CD4-positive, alpha-beta T cell treated with Interleukin-4 for 4 hours (primary cell): Measurements from ENCODE around the gene CPS1.

Experiments
- DNase-seq: peaks from one replicate; pipeline ENCODE4 v3.0.0-alpha.2; 2020

The CPS1 gene

DNA sequence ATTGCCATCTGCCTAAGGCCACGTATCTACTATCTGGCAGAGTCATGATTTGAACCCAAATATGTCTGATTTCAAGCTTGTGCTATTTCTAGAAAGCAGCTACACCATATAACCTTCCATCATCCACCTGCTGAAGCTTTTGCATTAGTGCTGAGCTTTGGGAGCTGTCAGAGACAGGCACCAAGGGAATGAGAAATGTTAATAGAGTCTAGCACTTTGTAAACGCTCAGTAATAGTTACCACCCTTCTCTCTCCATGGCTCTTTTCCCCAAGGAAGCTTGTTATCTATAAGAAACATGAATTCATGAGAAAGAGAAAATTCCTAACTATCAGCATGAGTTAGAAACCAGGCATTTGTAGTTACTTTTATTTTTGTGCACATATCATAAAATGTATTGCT is 151.5 kb downstream of the CPS1 start:
- DNase-seq = no peak

DNA sequence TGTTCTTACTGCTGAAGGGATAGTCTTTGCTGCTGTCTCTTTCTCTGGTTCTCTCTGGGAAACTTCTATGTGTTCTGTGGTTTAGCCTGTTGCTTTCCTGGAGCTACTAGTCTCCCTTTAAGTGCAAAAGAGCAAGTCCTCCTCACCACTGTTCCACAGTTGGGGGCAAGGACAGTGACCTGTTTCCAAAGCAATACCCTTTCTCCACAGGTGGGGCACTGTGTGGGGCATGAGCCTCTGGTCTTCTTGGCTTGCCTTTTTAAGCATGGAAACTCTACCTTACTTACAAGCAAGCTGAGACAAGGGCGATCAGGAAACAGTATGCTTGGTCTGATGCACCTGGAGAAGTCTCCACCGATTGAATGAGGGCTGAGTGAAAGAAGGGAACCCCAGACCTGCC is 156.7 kb downstream of the CPS1 start:
- no peak for DNase-seq

DNA sequence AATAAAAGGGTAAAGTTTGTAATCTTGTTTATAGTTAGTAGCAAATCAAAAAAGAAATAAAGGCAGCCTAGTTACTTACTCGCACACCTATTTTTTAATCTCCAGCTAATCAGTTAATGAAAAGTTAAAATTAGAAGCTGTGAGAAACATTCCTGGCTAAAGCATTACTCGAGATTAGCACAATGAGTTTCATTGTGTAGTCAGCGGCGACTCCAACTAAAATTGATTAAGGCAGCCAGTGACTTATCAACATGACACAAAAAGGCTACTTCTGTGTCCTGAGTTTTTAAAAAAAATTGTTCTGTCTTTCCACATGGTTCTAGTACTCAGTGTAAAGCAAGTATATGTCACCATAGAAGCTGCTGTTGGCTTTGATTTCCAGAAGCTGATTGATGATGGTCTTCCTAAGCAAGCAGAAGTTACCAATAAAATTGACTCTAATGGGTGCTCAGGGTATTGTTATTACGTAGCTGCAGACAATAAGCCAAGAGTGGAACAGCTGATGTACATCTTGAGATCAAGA is 159.2 kb downstream of the CPS1 start:
- DNase-seq = no peak

DNA sequence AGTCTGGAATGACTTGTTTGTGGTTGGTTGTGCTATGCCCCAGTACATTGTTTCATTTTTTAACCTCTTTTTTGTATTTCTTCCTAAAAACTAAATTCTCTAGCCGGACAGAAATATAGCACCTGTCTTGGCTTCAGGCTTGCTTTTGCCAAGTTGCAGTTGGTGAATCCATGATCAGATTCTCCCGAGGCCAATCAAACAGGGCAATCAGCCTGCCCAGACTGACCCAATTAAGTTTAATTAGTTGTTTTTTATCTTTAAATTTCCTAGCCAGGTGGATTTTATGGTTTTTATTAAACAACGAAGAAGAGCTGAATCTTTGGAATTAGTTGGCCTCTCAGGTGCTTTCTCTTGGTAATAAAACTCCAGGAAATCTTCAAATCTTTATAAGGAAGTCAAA is 162.1 kb downstream of the CPS1 start:
- DNase-seq = no peak

DNA sequence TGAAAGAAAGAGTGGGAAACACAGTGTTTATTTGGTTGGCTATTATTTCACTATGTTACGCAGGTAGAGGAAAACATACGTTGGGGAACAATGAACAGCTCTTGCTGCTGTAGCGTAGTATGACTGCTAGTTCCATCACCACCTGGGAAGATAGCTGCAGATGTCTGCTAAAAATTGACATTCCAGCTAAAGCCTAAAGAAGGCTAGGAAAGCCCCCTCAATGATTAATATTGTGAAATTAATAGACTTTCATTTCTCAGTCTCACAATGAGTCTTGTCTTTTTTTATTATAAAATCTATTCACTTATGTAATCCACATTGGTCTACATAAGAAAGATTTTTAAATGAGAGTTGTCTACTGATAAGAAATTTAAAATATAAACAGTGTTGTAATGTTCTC is 165.7 kb downstream of the CPS1 start:
- DNase-seq = no peak

DNA sequence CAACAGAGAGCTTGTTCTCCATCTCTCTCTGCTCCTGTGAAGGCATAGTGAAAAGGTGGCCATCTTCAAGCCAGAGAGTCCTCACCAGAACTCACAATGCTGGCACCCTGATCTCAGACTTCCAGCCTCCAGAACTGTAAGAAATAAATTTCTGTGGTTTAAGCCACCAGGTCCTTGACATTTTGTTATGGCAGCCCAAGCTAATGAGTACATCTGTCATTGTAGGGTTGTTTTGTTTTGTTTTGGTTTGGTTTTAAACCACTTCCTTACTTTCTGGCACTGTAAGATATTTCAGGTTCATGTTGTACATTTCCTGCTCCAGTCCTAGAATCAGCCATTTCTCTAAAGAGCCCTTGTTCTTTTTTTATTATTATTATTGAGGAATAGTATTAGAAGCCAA is 171.2 kb downstream of the CPS1 start:
- DNase-seq = no peak
